Bronchial epithelial cell (primary cell): Measurements from ENCODE around the gene CARD8. TPM values are rescaled to one million over a fixed set of nuclear protein-coding genes. Genes with fewer than 3 reads are reported as not detected.
"Not testable (repeated sequence)": the region's sequence is repeated elsewhere in the genome, so short reads cannot be mapped to it uniquely, and the experiment has no call there.

ENCODE experiments used
- DNase-seq: peaks from one replicate; pipeline ENCODE4 v3.0.0-alpha.2; 2010; ENCODE audit warnings: low read depth
- FAIRE-seq: peaks from 2 replicates; lab custom pipeline; 2011; peaks lifted over from hg19 to GRCh38; lab: Jason Lieb, UNC
- H3K27me3 ChIP-seq: 2 replicates; pipeline ENCODE4 v1.5.1; 2011; ENCODE audit warnings: low read length; ENCODE audit not compliant: control insufficient read depth, insufficient read depth
- H3K36me3 ChIP-seq: 2 replicates; pipeline ENCODE4 v1.5.1; 2011; ENCODE audit warnings: low read length; ENCODE audit not compliant: control insufficient read depth, insufficient read depth
- H3K4me3 ChIP-seq: 2 replicates; pipeline ENCODE4 v1.5.1; 2011; ENCODE audit warnings: mild to moderate bottlenecking, low read depth, low read length, control low read depth
- CTCF ChIP-seq: IDR thresholded peaks from 2 replicates; pipeline ENCODE4 v1.5.1; 2011; ENCODE audit warnings: mild to moderate bottlenecking, moderate library complexity, low read length, control low read depth, inconsistent platforms; ENCODE audit not compliant: insufficient read depth, severe bottlenecking
- total RNA-seq: library from RNA; depleted of rRNA; stranded (reverse); fragments of >200 nt; gene quantifications from 2 replicates; pipeline ENCODE4 v1.2.1, GENCODE V29; 2014

Gene CARD8
- total RNA-seq, 1 donor from 2014 or later = 2.1 TPM

GRCh38 chr19:48274173-48274572, 18.5 kb upstream of the CARD8 start:
- H3K27me3 ChIP-seq = no peaks in the 10 kb centered on the region
- no peak for DNase-seq
- no peak overlapping the region for H3K4me3 ChIP-seq
- no peaks in the 10 kb centered on the region for H3K36me3 ChIP-seq
- TF ChIP-seq CTCF = no peak
- no peak for FAIRE-seq

- FAIRE-seq (no peak), DNase-seq (no peak)
- H3K4me3 ChIP-seq = peak overlapping the region; percentile 36
- H3K27me3 ChIP-seq = no peaks in the 10 kb centered on the region
- H3K36me3 ChIP-seq = no peaks in the 10 kb centered on the region
- TF ChIP-seq CTCF = no peak
Measured at GRCh38 chr19:48271531-48272151, 15.9 kb upstream of the CARD8 start.

- H3K27me3 ChIP-seq, H3K4me3 ChIP-seq, DNase-seq, FAIRE-seq, H3K36me3 ChIP-seq: not testable (repeated sequence)
Measured at GRCh38 chr19:48269617-48270026, 13.9 kb upstream of the CARD8 start.

- H3K4me3 ChIP-seq, H3K27me3 ChIP-seq, H3K36me3 ChIP-seq, DNase-seq, FAIRE-seq: not testable (repeated sequence)
Measured at GRCh38 chr19:48265326-48265725, 9.6 kb upstream of the CARD8 start.

GRCh38 chr19:48260359-48260714, 4.6 kb upstream of the CARD8 start:
- not testable (repeated sequence) for H3K27me3 ChIP-seq, H3K4me3 ChIP-seq, FAIRE-seq, H3K36me3 ChIP-seq, DNase-seq

- H3K36me3 ChIP-seq, H3K27me3 ChIP-seq, DNase-seq, H3K4me3 ChIP-seq, FAIRE-seq: not testable (repeated sequence)
Measured at GRCh38 chr19:48258992-48259391, 3.3 kb upstream of the CARD8 start.

- no peaks in the 10 kb centered on the region for H3K27me3 ChIP-seq
- no peaks in the 10 kb centered on the region for H3K36me3 ChIP-seq
- no peak overlapping the region for H3K4me3 ChIP-seq
- FAIRE-seq (peak; percentile 47), DNase-seq (peak; percentile 16)
- no peak for TF ChIP-seq CTCF
Measured at GRCh38 chr19:48258350-48258749, 2.6 kb upstream of the CARD8 start.

GRCh38 chr19:48254529-48254970, 1.2 kb downstream of the CARD8 start:
- no peak for DNase-seq
- no peaks in the 10 kb centered on the region for H3K27me3 ChIP-seq
- no peak for TF ChIP-seq CTCF
- no peaks in the 10 kb centered on the region for H3K36me3 ChIP-seq
- FAIRE-seq = no peak
- H3K4me3 ChIP-seq = no peak overlapping the region
